ENCODE measurements around the gene MAP4K1. TPM values are rescaled to one million over a fixed set of nuclear protein-coding genes. Genes with fewer than 3 reads are reported as not detected.

MAP4K1 gene
- total and polyA plus RNA-seq, 2 of the 13 experiments (the other 11 are each of a cell fraction or from before 2014, with no cell fraction given) = 0.24 to 0.89 TPM

DNA sequence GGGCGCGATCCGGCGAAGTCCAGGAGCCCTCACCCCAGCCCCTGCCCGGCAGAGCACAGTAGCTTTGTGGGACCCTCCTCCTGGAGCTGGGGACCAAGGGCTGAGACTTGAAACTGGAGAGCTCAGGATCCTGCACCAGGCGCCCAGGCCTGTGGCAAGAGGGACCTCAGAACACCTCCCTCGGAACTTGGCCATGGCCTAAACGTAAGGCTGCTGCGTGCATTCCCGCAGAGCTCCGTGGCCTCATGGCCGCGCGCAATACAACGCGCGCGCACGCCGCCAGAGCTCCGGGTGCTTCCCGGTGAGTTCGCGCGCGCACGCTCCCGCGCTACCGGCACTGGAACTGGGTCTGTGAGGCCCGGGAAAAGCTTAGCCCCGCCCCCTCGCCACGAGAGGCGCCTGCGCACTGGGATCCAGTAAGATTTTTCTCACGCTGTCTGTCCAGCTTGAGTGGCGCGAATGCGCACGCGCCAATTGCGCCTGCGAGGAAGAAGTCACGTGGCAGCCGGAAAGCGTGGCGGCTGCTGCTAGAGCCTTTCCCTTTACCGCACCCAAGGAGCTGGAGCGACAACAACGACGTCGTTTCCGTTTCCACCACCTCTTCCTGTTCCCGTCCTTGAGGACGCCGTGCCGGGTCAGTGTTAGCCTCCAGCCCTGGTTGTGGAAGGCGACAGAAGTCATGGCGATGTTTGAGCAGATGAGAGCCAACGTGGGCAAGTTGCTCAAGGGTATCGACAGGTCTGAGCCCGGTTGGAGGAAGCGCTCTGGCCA lies 1.0 kb upstream of the MAP4K1 start, which contains the start of gene EIF3K (continued):
- TF ChIP-seq, protein P1, sequence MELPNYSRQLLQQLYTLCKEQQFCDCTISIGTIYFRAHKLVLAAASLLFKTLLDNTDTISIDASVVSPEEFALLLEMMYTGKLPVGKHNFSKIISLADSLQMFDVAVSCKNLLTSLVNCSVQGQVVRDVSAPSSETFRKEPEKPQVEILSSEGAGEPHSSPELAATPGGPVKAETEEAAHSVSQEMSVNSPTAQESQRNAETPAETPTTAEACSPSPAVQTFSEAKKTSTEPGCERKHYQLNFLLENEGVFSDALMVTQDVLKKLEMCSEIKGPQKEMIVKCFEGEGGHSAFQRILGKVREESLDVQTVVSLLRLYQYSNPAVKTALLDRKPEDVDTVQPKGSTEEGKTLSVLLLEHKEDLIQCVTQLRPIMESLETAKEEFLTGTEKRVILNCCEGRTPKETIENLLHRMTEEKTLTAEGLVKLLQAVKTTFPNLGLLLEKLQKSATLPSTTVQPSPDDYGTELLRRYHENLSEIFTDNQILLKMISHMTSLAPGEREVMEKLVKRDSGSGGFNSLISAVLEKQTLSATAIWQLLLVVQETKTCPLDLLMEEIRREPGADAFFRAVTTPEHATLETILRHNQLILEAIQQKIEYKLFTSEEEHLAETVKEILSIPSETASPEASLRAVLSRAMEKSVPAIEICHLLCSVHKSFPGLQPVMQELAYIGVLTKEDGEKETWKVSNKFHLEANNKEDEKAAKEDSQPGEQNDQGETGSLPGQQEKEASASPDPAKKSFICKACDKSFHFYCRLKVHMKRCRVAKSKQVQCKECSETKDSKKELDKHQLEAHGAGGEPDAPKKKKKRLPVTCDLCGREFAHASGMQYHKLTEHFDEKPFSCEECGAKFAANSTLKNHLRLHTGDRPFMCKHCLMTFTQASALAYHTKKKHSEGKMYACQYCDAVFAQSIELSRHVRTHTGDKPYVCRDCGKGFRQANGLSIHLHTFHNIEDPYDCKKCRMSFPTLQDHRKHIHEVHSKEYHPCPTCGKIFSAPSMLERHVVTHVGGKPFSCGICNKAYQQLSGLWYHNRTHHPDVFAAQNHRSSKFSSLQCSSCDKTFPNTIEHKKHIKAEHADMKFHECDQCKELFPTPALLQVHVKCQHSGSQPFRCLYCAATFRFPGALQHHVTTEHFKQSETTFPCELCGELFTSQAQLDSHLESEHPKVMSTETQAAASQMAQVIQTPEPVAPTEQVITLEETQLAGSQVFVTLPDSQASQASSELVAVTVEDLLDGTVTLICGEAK (IDR thresholded peaks at IDR 0.05) = peak; percentile 36; the same call in 1 of the 2 replicates
- TF ChIP-seq, protein P1 (CRISPR knock-in tag; IDR thresholded peaks at IDR 0.05) = no peak; the same call in 1 of the 2 replicates
- TF ChIP-seq, protein P2, sequence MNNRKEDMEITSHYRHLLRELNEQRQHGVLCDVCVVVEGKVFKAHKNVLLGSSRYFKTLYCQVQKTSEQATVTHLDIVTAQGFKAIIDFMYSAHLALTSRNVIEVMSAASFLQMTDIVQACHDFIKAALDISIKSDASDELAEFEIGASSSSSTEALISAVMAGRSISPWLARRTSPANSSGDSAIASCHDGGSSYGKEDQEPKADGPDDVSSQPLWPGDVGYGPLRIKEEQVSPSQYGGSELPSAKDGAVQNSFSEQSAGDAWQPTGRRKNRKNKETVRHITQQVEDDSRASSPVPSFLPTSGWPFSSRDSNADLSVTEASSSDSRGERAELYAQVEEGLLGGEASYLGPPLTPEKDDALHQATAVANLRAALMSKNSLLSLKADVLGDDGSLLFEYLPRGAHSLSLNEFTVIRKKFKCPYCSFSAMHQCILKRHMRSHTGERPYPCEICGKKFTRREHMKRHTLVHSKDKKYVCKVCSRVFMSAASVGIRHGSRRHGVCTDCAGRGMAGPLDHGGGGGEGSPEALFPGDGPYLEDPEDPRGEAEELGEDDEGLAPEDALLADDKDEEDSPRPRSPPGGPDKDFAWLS (CRISPR knock-in tag; IDR thresholded peaks at IDR 0.05; ENCODE audit: borderline replicate concordance) = no peak
- TF ChIP-seq, protein P3, sequence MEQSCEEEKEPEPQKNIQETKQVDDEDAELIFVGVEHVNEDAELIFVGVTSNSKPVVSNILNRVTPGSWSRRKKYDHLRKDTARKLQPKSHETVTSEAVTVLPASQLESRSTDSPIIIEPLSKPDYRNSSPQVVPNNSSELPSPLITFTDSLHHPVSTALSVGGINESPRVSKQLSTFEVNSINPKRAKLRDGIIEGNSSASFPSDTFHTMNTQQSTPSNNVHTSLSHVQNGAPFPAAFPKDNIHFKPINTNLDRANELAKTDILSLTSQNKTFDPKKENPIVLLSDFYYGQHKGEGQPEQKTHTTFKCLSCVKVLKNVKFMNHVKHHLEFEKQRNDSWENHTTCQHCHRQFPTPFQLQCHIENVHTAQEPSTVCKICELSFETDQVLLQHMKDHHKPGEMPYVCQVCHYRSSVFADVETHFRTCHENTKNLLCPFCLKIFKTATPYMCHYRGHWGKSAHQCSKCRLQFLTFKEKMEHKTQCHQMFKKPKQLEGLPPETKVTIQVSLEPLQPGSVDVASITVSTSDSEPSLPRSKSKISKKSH (CRISPR knock-in tag; IDR thresholded peaks at IDR 0.05; ENCODE audit: borderline replicate concordance) = no peak
- TF ChIP-seq, protein P4, sequence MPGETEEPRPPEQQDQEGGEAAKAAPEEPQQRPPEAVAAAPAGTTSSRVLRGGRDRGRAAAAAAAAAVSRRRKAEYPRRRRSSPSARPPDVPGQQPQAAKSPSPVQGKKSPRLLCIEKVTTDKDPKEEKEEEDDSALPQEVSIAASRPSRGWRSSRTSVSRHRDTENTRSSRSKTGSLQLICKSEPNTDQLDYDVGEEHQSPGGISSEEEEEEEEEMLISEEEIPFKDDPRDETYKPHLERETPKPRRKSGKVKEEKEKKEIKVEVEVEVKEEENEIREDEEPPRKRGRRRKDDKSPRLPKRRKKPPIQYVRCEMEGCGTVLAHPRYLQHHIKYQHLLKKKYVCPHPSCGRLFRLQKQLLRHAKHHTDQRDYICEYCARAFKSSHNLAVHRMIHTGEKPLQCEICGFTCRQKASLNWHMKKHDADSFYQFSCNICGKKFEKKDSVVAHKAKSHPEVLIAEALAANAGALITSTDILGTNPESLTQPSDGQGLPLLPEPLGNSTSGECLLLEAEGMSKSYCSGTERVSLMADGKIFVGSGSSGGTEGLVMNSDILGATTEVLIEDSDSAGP (CRISPR knock-in tag; IDR thresholded peaks at IDR 0.05; ENCODE audit: borderline replicate concordance) = peak; percentile 86
- TF ChIP-seq, protein P5, sequence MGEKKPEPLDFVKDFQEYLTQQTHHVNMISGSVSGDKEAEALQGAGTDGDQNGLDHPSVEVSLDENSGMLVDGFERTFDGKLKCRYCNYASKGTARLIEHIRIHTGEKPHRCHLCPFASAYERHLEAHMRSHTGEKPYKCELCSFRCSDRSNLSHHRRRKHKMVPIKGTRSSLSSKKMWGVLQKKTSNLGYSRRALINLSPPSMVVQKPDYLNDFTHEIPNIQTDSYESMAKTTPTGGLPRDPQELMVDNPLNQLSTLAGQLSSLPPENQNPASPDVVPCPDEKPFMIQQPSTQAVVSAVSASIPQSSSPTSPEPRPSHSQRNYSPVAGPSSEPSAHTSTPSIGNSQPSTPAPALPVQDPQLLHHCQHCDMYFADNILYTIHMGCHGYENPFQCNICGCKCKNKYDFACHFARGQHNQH (CRISPR knock-in tag; IDR thresholded peaks at IDR 0.05) = 0 out of 2 replicates have a peak, but pooled peaks have one; percentile 45
- TF ChIP-seq ZNF788 (CRISPR knock-in tag; IDR thresholded peaks at IDR 0.05; ENCODE audit: borderline replicate concordance) = peak; percentile 83; the same call in 1 of the 2 replicates
- no peak for TF ChIP-seq RBM39 (IDR thresholded peaks at IDR 0.05; ENCODE audit: low read depth, low read length, poor library complexity, severe bottlenecking)
- no peak for TF ChIP-seq ZKSCAN1 (IDR thresholded peaks at IDR 0.05; ENCODE audit: low read length)
- peak; percentile 56; the same call in 1 of the 2 replicates for TF ChIP-seq EED (CRISPR knock-in tag; IDR thresholded peaks at IDR 0.05)
- no peak for TF ChIP-seq MBNL3 (CRISPR knock-in tag; conservative IDR thresholded peaks at IDR 0.05)

Measured in HepG2 (cell line).